GM13976 (cell line): Measurements from ENCODE around the gene CFAP54.

ENCODE experiments used
- DNase-seq: peaks from one replicate; pipeline ENCODE4 v3.0.0; 2012; ENCODE audit warnings: low spot score
- CTCF ChIP-seq: IDR thresholded peaks from 2 replicates; pipeline ENCODE4 v1.5.1; 2012; ENCODE audit warnings: borderline replicate concordance, mild to moderate bottlenecking; ENCODE audit not compliant: insufficient read depth; ENCODE audit errors: extremely low read depth, missing control alignments, control extremely low read depth
- in situ Hi-C: fragments of 300-500 bp; cut with MboI; formaldehyde crosslinking; loops from one replicate; pipeline ENCODE4 v1.12.0; 2022; ENCODE audit warnings: low sequenced_read_pairs, mixed read lengths, inconsistent platforms; ENCODE audit not compliant: unreplicated experiment

CFAP54 gene

DNA sequence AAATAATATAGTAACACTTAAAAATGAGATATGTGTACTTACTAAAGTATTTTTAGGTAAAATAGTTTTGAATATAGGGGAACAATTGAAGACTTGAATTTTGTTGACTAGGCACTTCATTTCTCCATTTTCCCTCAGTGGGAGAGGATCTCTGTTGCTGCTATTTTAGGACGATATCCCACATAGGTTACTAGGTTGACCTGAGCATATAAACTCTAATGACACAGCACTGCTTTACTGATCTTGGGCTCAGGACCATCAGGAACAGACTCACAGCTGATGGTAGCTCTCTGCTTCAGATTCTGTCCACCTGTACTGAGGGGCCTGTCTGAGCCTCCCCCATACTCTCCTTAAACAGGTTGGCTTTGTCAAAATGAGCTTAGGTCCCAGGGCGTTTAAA, 423.6 kb downstream of the CFAP54 start:
- TF ChIP-seq CTCF, result no peak
- no peak for DNase-seq
- in situ Hi-C loops, result no loop called here

DNA sequence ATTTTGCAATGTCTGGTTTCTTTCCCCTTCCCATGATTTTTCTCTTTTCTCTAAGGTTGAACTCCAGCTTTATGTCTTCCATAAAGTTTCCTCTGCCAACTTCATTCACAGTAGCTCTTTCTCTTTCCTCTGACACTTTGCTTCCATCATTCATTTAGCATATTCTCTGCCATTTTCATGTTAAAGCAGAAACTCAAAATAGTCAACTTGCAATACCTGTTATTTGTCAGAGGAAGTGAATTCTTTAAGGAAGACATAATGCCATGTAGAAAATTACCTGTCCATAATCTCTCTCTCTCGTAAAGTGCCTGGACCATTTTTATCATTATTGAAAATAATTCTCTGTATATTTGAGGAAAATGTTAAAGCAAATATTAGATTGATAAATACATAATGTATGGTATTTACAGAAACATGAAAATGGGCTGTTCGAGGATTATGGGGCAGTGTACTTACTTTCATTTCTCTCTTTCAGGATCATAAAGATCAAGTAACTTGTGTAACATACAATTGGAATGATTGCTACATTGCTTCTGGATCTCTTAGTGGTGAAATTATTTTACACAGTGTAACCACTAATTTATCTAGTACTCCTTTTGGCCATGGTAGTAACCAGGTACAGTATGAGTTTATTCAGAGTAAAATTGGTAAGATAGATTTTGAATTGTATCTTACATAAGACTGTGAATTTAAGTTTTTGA, 430.3 kb downstream of the CFAP54 start:
- in situ Hi-C loops, result no loop called here
- no peak for TF ChIP-seq CTCF
- no peak for DNase-seq
